Measurements from ENCODE around the gene PLA2G2E.

The PLA2G2E gene

GRCh38 chr1:19945914-19946313, 22.5 kb upstream of the PLA2G2E start:
- no peak overlapping the region for H3K4me3 ChIP-seq (replicated peaks; ENCODE audit: low read depth, low read length)
- no peak for DNase-seq (ENCODE audit: extremely low read depth, low read depth)
- no peak for TF ChIP-seq CTCF (IDR thresholded peaks at IDR 0.05; ENCODE audit: low read depth, low read length, missing control alignments)

- H3K4me3 ChIP-seq (replicated peaks; ENCODE audit: low read depth, low read length): no peak overlapping the region
- TF ChIP-seq CTCF (IDR thresholded peaks at IDR 0.05; ENCODE audit: low read depth, low read length, missing control alignments): no peak
- DNase-seq (ENCODE audit: extremely low read depth, low read depth): no peak
Observed at GRCh38 chr1:19942657-19943056, 19.2 kb upstream of the PLA2G2E start.

GRCh38 chr1:19942088-19942487, 18.7 kb upstream of the PLA2G2E start:
- TF ChIP-seq CTCF (IDR thresholded peaks at IDR 0.05; ENCODE audit: low read depth, low read length, missing control alignments): no peak
- DNase-seq (ENCODE audit: extremely low read depth, low read depth): no peak

GRCh38 chr1:19941206-19941568, 17.8 kb upstream of the PLA2G2E start:
- no peak overlapping the region for H3K4me3 ChIP-seq (replicated peaks; ENCODE audit: low read depth, low read length)
- no peak for DNase-seq (ENCODE audit: extremely low read depth, low read depth)
- no peak for TF ChIP-seq CTCF (IDR thresholded peaks at IDR 0.05; ENCODE audit: low read depth, low read length, missing control alignments)

More at GRCh38 chr1:19942088-19942487, 18.7 kb upstream of the PLA2G2E start:
- H3K4me3 ChIP-seq (replicated peaks; ENCODE audit: low read depth, low read length): no peak overlapping the region

- DNase-seq (ENCODE audit: extremely low read depth, low read depth): no peak
- H3K4me3 ChIP-seq (replicated peaks; ENCODE audit: low read depth, low read length): no peak overlapping the region
- TF ChIP-seq CTCF (IDR thresholded peaks at IDR 0.05; ENCODE audit: low read depth, low read length, missing control alignments): no peak
Observed at GRCh38 chr1:19940486-19941205, 17.2 kb upstream of the PLA2G2E start.

GRCh38 chr1:19938472-19938871, 15.1 kb upstream of the PLA2G2E start:
- no peak for TF ChIP-seq CTCF (IDR thresholded peaks at IDR 0.05; ENCODE audit: low read depth, low read length, missing control alignments)
- no peak overlapping the region for H3K4me3 ChIP-seq (replicated peaks; ENCODE audit: low read depth, low read length)
- no peak for DNase-seq (ENCODE audit: extremely low read depth, low read depth)

All from HFF-Myc (cell line).